ENCODE results near the gene BTBD19.
"Not testable (repeated sequence)": the region's sequence is repeated elsewhere in the genome, so short reads cannot be mapped to it uniquely, and the experiment has no call there.

The BTBD19 gene

DNA sequence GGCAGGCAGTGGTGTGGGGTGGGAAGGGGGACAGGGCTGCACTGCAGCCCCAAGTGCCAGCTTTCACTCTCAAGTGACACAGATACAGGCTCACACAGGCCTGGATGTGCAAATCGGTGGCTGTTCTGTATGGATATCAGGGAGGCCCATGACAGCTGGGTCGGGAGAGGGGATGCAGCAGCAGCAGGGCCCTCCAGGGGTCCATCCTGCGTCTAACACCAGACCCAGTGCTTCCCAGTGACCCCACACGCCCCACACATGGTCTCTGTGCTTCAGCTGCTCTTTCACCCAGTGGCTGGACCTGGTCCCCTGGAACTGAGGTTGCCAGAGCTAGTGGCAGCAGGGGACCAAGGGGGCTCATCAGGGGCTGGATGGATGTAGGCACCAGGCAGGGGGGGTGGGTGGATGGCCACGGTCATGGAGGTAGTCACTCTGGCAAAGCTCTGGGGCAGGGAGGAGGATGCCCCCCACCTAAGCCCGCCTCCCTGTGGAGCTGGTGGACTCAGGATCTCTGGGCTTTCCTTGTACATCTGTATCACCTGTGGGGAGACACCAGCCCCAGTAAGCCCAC lies 13.9 kb downstream of the BTBD19 start:
- no peak for DNase-seq (ENCODE audit: extremely low read depth, low read depth)
- TF ChIP-seq, protein P1, sequence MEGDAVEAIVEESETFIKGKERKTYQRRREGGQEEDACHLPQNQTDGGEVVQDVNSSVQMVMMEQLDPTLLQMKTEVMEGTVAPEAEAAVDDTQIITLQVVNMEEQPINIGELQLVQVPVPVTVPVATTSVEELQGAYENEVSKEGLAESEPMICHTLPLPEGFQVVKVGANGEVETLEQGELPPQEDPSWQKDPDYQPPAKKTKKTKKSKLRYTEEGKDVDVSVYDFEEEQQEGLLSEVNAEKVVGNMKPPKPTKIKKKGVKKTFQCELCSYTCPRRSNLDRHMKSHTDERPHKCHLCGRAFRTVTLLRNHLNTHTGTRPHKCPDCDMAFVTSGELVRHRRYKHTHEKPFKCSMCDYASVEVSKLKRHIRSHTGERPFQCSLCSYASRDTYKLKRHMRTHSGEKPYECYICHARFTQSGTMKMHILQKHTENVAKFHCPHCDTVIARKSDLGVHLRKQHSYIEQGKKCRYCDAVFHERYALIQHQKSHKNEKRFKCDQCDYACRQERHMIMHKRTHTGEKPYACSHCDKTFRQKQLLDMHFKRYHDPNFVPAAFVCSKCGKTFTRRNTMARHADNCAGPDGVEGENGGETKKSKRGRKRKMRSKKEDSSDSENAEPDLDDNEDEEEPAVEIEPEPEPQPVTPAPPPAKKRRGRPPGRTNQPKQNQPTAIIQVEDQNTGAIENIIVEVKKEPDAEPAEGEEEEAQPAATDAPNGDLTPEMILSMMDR (IDR thresholded peaks at IDR 0.05; ENCODE audit: low read depth, low read length), result no peak

DNA sequence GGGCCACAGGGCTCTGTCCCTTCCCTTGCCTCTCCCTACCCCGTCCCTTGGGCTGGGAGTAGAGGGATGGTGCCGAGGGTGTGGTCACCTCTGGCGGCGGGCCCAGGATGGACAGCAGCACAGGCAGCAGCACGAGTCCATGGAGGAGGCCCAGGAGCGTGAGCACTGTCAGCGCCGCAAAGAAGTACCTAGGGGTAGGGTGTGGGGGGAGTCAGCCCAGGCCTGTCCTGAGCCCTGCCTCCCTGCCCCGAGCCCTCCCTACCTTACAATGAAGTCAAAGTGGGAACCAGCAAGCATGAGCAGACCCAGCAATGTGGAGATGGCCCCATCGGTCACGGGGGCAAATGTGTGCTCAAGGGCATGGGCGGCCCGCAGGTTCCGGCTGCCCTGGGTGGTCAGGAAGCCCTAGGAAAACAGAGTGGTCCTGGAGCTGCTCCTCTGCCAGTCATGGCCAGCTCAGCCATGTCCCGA lies 14.7 kb downstream of the BTBD19 start:
- TF ChIP-seq, protein P1 (IDR thresholded peaks at IDR 0.05; ENCODE audit: low read depth, low read length), result no peak
- no peak for DNase-seq (ENCODE audit: extremely low read depth, low read depth)

DNA sequence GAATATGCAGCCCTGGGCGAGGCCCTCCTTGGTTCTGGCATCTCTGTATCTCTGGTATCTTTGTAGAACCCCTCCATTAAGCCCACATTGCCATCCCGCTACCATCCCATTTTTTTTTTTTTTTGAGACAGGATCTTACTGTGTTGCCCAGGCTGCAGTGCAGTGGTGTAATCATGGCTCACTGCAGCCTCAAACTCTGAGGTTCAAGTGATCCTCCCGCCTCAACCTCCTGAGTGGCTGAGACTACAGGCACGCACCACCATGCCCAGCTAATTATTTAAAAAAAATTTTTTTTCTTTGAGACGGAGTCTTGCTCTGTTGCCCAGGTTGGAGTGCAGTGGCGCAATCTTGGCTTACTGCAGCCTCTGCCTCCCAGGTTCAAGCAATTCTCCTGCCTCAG lies 16.1 kb downstream of the BTBD19 start:
- not testable (repeated sequence) for DNase-seq (ENCODE audit: extremely low read depth, low read depth)

DNA sequence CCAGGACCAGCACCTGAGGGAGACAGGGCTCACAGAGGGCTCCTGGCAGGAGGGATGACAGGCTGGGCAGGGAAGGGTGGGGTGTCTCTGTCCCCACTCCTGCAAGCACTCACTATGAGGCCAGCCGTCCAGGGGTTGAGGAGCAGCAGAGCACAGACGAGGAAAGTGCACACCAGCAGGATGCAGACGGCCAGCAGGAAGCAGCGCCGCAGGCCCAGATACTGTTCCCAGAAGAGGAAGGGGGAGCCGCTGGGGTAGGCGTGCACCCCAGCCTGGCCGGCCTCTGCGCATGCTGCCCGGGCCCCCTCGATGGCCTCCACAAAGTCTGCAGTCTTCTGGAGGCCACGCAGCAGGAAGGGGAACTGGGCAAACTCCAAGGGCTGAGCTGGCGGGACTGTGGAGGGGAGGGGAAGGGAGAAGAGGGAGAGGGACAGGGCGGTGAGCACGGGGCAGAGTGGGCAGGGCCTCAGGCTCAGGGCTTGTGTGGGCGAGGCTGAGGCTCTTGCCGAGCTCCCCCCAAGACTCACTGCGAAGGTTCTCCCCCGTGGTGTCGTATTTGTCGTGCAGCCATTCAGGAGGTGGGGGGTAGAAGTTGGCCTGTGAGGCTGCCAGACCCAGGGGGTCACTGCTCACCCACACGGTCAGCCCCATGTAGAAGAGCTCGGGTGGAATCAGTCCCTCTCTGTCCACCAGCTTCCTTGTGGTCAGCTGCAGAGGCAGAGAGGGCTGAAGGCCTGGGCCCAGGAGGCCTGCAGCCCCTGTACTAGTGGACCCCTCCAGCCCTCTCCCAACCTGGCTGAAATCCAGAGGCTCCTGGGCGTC lies 18.3 kb downstream of the BTBD19 start:
- TF ChIP-seq, protein P1 (IDR thresholded peaks at IDR 0.05; ENCODE audit: low read depth, low read length), result no peak
- DNase-seq (ENCODE audit: extremely low read depth, low read depth), result no peak

DNA sequence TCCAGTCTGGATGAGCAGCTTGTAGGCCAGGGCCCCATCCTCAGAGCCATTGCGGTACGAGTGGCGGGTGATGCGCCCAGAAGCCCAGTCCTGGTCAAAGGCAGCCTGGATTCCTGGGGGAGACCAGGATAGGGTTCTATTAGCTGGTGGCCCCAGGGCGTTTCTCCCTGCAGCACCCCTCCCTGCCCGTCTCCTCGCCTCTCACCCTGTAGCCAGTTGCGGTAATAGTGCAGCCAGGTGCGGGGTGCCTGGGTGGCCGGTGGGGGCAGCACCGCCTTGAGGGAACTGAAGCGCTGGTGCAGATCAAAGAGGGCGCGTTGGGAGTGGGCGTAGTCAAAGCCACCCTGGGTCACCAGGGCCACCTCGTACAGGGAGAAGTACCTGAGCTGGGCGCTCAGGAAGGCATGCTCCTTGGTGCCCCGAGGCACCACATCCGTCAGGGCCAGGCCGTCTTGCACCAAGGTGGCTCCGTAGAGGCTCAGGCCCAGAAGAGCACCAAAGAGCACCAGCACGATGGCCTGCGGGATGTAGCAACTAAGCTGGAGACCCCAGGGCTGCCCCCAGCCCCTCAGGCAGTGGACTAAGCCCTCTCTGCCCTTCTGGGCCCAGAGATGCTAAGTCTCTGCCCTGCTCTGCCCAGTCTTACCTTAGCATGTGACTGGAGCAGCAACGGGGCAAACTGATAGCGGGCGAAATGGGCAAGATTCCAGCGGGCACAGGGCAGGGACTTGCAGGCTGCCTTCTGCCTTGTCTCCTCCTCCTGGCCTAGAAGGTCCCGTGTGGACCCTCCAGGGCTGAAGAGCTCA lies 19.1 kb downstream of the BTBD19 start:
- no peak for DNase-seq (ENCODE audit: extremely low read depth, low read depth)
- TF ChIP-seq, protein P1 (IDR thresholded peaks at IDR 0.05; ENCODE audit: low read depth, low read length), result no peak

DNA sequence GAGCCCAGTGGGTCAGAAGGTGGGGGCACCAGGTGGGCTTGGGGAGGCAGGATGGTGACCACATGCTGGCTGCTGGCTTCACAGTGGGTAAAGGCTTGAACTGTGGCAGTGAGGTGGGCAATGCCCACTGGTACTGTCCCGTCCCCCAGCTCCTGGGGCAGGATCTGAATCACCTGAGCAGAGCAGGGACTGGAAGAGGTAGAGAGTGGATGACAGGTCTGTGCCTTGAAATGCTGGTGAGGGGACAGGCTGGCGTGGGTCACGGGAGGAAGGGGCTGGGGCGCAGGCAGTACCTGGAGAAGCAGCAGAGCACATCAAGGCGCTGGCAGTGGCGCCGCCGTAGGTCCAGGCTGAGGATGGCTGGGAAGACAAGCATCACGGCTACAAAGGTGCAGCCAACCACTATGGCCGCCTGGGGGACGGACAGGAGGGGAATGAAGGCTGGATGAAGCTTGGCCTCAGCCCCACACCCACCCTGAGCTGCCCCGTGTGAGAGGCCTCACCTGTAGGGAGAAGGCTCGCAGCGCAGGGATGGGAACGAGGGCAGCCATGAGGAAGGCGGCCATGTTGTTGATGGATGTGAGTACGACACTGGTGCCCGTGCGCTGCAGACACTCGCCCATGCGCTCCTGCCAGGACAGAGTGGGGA lies 19.8 kb downstream of the BTBD19 start:
- TF ChIP-seq, protein P1 (IDR thresholded peaks at IDR 0.05; ENCODE audit: low read depth, low read length), result no peak
- no peak for DNase-seq (ENCODE audit: extremely low read depth, low read depth)

DNA sequence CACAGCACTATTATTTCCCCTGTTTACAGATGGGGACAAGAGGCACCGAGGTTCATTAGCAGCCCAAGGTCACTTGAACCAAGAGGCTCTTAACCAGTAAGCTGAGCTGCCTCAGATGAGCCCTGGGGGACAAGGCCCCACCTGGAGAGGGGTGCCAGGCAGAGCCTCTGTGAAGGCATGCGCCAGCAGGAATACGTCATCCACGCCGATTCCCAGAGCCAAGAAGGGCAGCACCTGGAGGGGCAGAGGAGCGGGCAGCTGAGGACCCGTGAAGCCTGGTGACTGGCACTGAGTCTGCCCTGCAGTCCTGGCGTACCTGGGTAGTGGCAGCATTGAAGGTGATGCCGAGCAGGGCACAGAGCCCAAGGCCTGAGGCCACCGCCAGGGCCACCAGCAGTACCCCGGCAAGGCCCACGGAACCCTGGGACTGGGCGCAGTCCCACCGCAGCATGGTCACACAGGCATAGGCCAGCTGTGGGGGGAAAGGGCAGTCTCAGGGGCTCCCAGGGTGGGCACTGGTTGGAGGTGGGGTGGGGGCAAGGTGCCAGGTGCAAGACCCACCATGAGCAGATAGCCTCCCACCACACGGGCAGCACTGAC lies 20.6 kb downstream of the BTBD19 start:
- TF ChIP-seq, protein P1 (IDR thresholded peaks at IDR 0.05; ENCODE audit: low read depth, low read length), result no peak
- no peak for DNase-seq (ENCODE audit: extremely low read depth, low read depth)
